Prostate gland (tissue), 2 donors: ENCODE results near the gene EEF1A2.

Experiments
- POLR2A ChIP-seq: fragments of 450-650 bp; IDR thresholded peaks from one replicate; pipeline ENCODE4 v1.6.1; 2016; ENCODE audit warnings: antibody characterized with exemption, mild to moderate bottlenecking
- POLR2AphosphoS5 ChIP-seq: sonication (generic); formaldehyde crosslinking; IDR thresholded peaks from one replicate; pipeline ENCODE4 v1.6.1; 2017; ENCODE audit warnings: antibody characterized with exemption
- TF ChIP-seq, protein P1 (sequence below), 4 experiments: fragments of 200-600 bp in 2 of 4; fragments of 450-650 bp in 2 of 4; sonication (generic) in 2 of 4; IDR thresholded peaks; 1 replicate in 3 of 4; 2 replicates in 1 of 4; pipeline ENCODE4 v1.5.1; 2016 to 2019; ENCODE audit warnings: antibody characterized with exemption in 4 of 4, mild to moderate bottlenecking in 2 of 4, moderate library complexity in 2 of 4

DNA sequence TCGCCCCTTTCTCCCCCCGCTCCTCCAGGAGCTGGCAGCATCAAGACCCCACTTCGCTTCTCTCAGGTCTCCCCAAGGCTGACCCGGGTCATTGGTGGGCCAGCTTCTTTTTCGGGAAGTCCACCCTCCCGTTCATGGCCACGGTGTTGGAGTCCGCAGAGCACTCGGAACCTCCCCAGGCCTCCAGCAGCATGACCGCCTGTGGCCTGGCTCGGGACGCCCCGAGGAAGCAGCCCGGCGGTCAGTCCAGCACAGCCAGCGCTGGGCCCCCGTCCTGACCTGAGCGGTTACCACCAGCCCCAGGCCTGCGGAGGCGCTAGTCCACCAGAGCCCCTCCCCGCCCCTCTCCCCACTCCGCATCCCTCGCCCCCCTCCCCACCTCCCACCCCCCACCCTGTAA is 22.7 kb upstream of the EEF1A2 start:
- TF ChIP-seq, protein P1, sequence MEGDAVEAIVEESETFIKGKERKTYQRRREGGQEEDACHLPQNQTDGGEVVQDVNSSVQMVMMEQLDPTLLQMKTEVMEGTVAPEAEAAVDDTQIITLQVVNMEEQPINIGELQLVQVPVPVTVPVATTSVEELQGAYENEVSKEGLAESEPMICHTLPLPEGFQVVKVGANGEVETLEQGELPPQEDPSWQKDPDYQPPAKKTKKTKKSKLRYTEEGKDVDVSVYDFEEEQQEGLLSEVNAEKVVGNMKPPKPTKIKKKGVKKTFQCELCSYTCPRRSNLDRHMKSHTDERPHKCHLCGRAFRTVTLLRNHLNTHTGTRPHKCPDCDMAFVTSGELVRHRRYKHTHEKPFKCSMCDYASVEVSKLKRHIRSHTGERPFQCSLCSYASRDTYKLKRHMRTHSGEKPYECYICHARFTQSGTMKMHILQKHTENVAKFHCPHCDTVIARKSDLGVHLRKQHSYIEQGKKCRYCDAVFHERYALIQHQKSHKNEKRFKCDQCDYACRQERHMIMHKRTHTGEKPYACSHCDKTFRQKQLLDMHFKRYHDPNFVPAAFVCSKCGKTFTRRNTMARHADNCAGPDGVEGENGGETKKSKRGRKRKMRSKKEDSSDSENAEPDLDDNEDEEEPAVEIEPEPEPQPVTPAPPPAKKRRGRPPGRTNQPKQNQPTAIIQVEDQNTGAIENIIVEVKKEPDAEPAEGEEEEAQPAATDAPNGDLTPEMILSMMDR (IDR thresholded peaks at IDR 0.05), result no peak
- TF ChIP-seq POLR2AphosphoS5, result no peak
- TF ChIP-seq POLR2A, result no peak
